ENCODE measurements around the gene MROH2B.

Gene MROH2B

GRCh38 chr5:41071242-41071641, at the start of gene MROH2B:
Gene MROH2B, minus strand, starts transcription at chr5:41071342. Its CDS starts 490 bp downstream, at chr5:41070852.
- DNase-seq (ENCODE audit: low read depth) = no peak

- DNase-seq (ENCODE audit: low read depth) = no peak
Observed at GRCh38 chr5:41120600-41120999, 49.5 kb upstream of the MROH2B start.

- DNase-seq (ENCODE audit: low read depth) = no peak
Observed at GRCh38 chr5:41118177-41118576, 47.0 kb upstream of the MROH2B start.

GRCh38 chr5:41115281-41115680, 44.1 kb upstream of the MROH2B start:
- DNase-seq (ENCODE audit: low read depth) = no peak

- no peak for DNase-seq (ENCODE audit: low read depth)
Observed at GRCh38 chr5:41112486-41113455, 41.6 kb upstream of the MROH2B start.

GRCh38 chr5:41109186-41109585, 38.0 kb upstream of the MROH2B start:
- no peak for DNase-seq (ENCODE audit: low read depth)

- DNase-seq (ENCODE audit: low read depth) = no peak
Observed at GRCh38 chr5:41102341-41102740, 31.2 kb upstream of the MROH2B start.

- DNase-seq (ENCODE audit: low read depth) = no peak
Observed at GRCh38 chr5:41097642-41098041, 26.5 kb upstream of the MROH2B start.

GRCh38 chr5:41095324-41096101, 24.4 kb upstream of the MROH2B start:
- DNase-seq (ENCODE audit: low read depth) = no peak

GRCh38 chr5:41094871-41095270, 23.7 kb upstream of the MROH2B start:
- DNase-seq (ENCODE audit: low read depth) = no peak

- no peak for DNase-seq (ENCODE audit: low read depth)
Observed at GRCh38 chr5:41093803-41094202, 22.7 kb upstream of the MROH2B start.

GRCh38 chr5:41087461-41087860, 16.3 kb upstream of the MROH2B start:
- no peak for DNase-seq (ENCODE audit: low read depth)

GRCh38 chr5:41083306-41083705, 12.2 kb upstream of the MROH2B start:
- DNase-seq (ENCODE audit: low read depth) = no peak

- DNase-seq (ENCODE audit: low read depth) = no peak
Observed at GRCh38 chr5:41071975-41072374, 833 bp upstream of the MROH2B start.

GRCh38 chr5:41067714-41068568, 3.2 kb downstream of the MROH2B start:
- no peak for DNase-seq (ENCODE audit: low read depth)

GRCh38 chr5:41065691-41066335, 5.3 kb downstream of the MROH2B start:
- DNase-seq (ENCODE audit: low read depth) = no peak

- DNase-seq (ENCODE audit: low read depth) = no peak
Observed at GRCh38 chr5:41057940-41058339, 13.2 kb downstream of the MROH2B start.

GRCh38 chr5:41057231-41057630, 13.9 kb downstream of the MROH2B start:
- DNase-seq (ENCODE audit: low read depth) = no peak

GRCh38 chr5:41048986-41049385, 22.2 kb downstream of the MROH2B start:
- no peak for DNase-seq (ENCODE audit: low read depth)

GRCh38 chr5:41043109-41043747, 27.9 kb downstream of the MROH2B start:
- DNase-seq (ENCODE audit: low read depth) = no peak

GRCh38 chr5:41032973-41033372, 38.2 kb downstream of the MROH2B start:
- DNase-seq (ENCODE audit: low read depth) = no peak
